GM12878 (cell line): ENCODE data around the gene MARVELD3. TPM values are rescaled to one million over a fixed set of nuclear protein-coding genes. Genes with fewer than 3 reads are reported as not detected.
A peak's percentile ranks its signal among the peaks of the same experiment; 100 is the strongest.

Source experiments
- ATAC-seq: fragments of 200-7000 bp; cut with Tn5 transposase; 3 replicates; pipeline ENCODE4 v1.9.1; 2020; ENCODE audit warnings: mild to moderate bottlenecking, moderate library complexity
- BruUV-seq: library from RNA; stranded (reverse); fragments of 400-500 nt; replicated peaks from 2 replicates; lab custom pipeline; 2021; lab: Mats Ljungman, UMichigan
- CTCF ChIA-PET: fragments of 300-600 bp; sonication (Branson Sonifier 250); formaldehyde crosslinking; extraction: SDS; loops from one replicate; lab custom pipeline; 2021; ENCODE audit warnings: inconsistent platforms; lab: Yijun Ruan, JAX
- POLR2A ChIA-PET: fragments of 350-600 bp; formaldehyde crosslinking; extraction: SDS; loops from one replicate; lab custom pipeline; 2021; ENCODE audit warnings: inconsistent platforms; lab: Charles Lee
- RAD21 ChIA-PET: fragments of 300-600 bp; sonication (Branson Sonifier 250); formaldehyde crosslinking; loops from one replicate; lab custom pipeline; 2023; ENCODE audit warnings: antibody characterized with exemption; ENCODE audit not compliant: unreplicated experiment; lab: Charles Lee
- SMC1A ChIA-PET: fragments of 300-600 bp; sonication (Branson Sonifier 250); formaldehyde crosslinking; loops from one replicate; lab custom pipeline; 2023; ENCODE audit not compliant: unreplicated experiment, uncharacterized antibody; lab: Charles Lee
- DNase-seq: peaks from one replicate; pipeline ENCODE4 v3.0.0-alpha.2; 2011; ENCODE audit warnings: low read depth, low spot score
- FAIRE-seq: peaks from 3 replicates; lab custom pipeline; 2011; peaks lifted over from hg19 to GRCh38; lab: Jason Lieb, UNC
- H2AFZ ChIP-seq: 2 replicates; pipeline ENCODE4 v1.6.0; 2011; ENCODE audit warnings: low read depth, low read length, control low read depth; ENCODE audit not compliant: control insufficient read depth
- H3K27ac ChIP-seq: 2 replicates; pipeline ENCODE4 v1.5.1; 2011; ENCODE audit warnings: control low read depth; ENCODE audit not compliant: control insufficient read depth, insufficient read depth
- H3K27me3 ChIP-seq, 2 experiments: replicated peaks in 1 of 2; 2 replicates each; pipeline versions ENCODE4 v1.6.0 to v1.6.1; 2011; ENCODE audit warnings: low read length in 1 of 2; ENCODE audit not compliant: control insufficient read depth in 2 of 2, insufficient read depth in 2 of 2
- H3K36me3 ChIP-seq, 2 experiments: 2 replicates each; pipeline ENCODE4 v1.5.1; 2011; ENCODE audit warnings: low read length in 1 of 2; ENCODE audit not compliant: control insufficient read depth in 2 of 2, insufficient read depth in 2 of 2
- H3K4me1 ChIP-seq: 2 replicates; pipeline ENCODE4 v1.6.1; 2011; ENCODE audit warnings: mild to moderate bottlenecking, low read length, moderate library complexity, mixed read lengths; ENCODE audit not compliant: control insufficient read depth, insufficient read depth
- H3K4me2 ChIP-seq: 2 replicates; pipeline ENCODE4 v1.6.0; 2011; ENCODE audit warnings: control low read depth; ENCODE audit not compliant: control insufficient read depth, insufficient read depth
- H3K4me3 ChIP-seq: fragments of 200-600 bp; sonication (generic); 2 replicates; pipeline ENCODE4 v1.5.1; 2016
- H3K79me2 ChIP-seq: 2 replicates; pipeline ENCODE4 v1.6.0; 2011; ENCODE audit warnings: low read length; ENCODE audit not compliant: control insufficient read depth, insufficient read depth
- H3K9ac ChIP-seq: 2 replicates; pipeline ENCODE4 v1.8.0; 2011; ENCODE audit warnings: low read length, control low read depth, mixed read lengths; ENCODE audit not compliant: control insufficient read depth, insufficient read depth
- H3K9me3 ChIP-seq: replicated peaks from 3 replicates; pipeline ENCODE4 v1.5.1; 2011; ENCODE audit warnings: mild to moderate bottlenecking, low read length; ENCODE audit not compliant: control insufficient read depth, insufficient read depth
- H4K20me1 ChIP-seq: 2 replicates; pipeline ENCODE4 v1.6.0; 2011; ENCODE audit not compliant: control insufficient read depth, insufficient read depth
- CHD2 ChIP-seq: IDR thresholded peaks from 2 replicates; pipeline ENCODE4 v1.6.1; 2011; ENCODE audit warnings: low read depth, low read length, improper control_type of control experiment, borderline replicate concordance
- FOS ChIP-seq: IDR thresholded peaks from 3 replicates; pipeline ENCODE4 v1.6.1; 2011; ENCODE audit warnings: borderline replicate concordance; ENCODE audit not compliant: insufficient read length; ENCODE audit errors: extremely low read depth
- MYB ChIP-seq: fragments of 150-350 bp; IDR thresholded peaks from 2 replicates; pipeline ENCODE4 v1.6.1; 2014; ENCODE audit warnings: mild to moderate bottlenecking, low read depth, low read length, borderline replicate concordance
- RAD51 ChIP-seq: fragments of 450-650 bp; IDR thresholded peaks from 2 replicates; pipeline ENCODE4 v1.6.1; 2016; ENCODE audit warnings: moderate library complexity, mild to moderate bottlenecking, inconsistent platforms
- SIN3A ChIP-seq: IDR thresholded peaks from 2 replicates; pipeline ENCODE4 v1.6.1; 2012; ENCODE audit warnings: low read depth, low read length, improper control_type of control experiment
- SMC3 ChIP-seq: IDR thresholded peaks from 2 replicates; pipeline ENCODE4 v1.6.1; 2011; ENCODE audit warnings: low read length, improper control_type of control experiment, borderline replicate concordance
- STAT1 ChIP-seq: fragments of 450-650 bp; conservative IDR thresholded peaks from 2 replicates; pipeline ENCODE4 v1.6.1; 2014; ENCODE audit warnings: antibody characterized with exemption, mild to moderate bottlenecking
- ZBTB11 ChIP-seq: fragments of 450-650 bp; formaldehyde crosslinking; IDR thresholded peaks from 2 replicates; pipeline ENCODE4 v1.5.0; 2022; ENCODE audit warnings: mild to moderate bottlenecking, missing genetic modification characterization
- ZNF384 ChIP-seq: IDR thresholded peaks from 2 replicates; pipeline ENCODE4 v1.6.1; 2012; ENCODE audit warnings: low read depth, mild to moderate bottlenecking, low read length, improper control_type of control experiment, borderline replicate concordance
- ZNF687 ChIP-seq: fragments of 450-650 bp; IDR thresholded peaks from 2 replicates; pipeline ENCODE4 v1.6.1; 2017; ENCODE audit warnings: mild to moderate bottlenecking, moderate library complexity
- WGBS: methylation state at CpG from one replicate; pipeline ENCODE4 v1.1.6; 2016; ENCODE audit warnings: low lambda C conversion rate; ENCODE audit not compliant: insufficient replicate concordance, insufficient coverage; ENCODE audit errors: missing lambda C conversion rate; 5-methylcytosine and 5-hydroxymethylcytosine counted together
- in situ Hi-C: fragments of 300-500 bp; cut with MboI; formaldehyde crosslinking; loops from 9 replicates; pipeline ENCODE4 v1.14.3; 2018; ENCODE audit warnings: mixed read lengths
- intact Hi-C: fragments of 100-400 bp; cut with micrococcal nuclease; formaldehyde crosslinking; loops from one replicate; pipeline ENCODE4 v1.14.2; 2022; ENCODE audit not compliant: unreplicated experiment
- polyA plus RNA-seq, 11 experiments: library from polyadenylated mRNA; depleted of rRNA in 4 of 11; unstranded in 6 of 11; stranded (reverse) in 5 of 11; fragments of >200 nt; fragmentation: Nextera tagmentation in 4 of 11; fragmentation: Illumina TruSeq in 1 of 11; extraction: Ambion mirVana in 4 of 11; extraction: Trizol in 1 of 11; gene quantifications; 1 replicate in 1 of 11; 2 replicates in 10 of 11; pipeline versions ENCODE4 v1.2.1 to v1.2.3, GENCODE V29; 2011 to 2016; ENCODE audit warnings: inconsistent platforms in 2 of 11, missing spikeins in 2 of 11, low read depth in 1 of 11
- total RNA-seq, 4 experiments: library from RNA; depleted of rRNA in 3 of 4; stranded (reverse); fragments of >200 nt in 3 of 4; fragmentation: Illumina TruSeq in 1 of 4; extraction: Trizol in 1 of 4; gene quantifications; 2 replicates each; pipeline versions ENCODE4 v1.2.1 to v1.2.3, GENCODE V29; 2013 to 2021
- TF ChIP-seq, protein P1 (sequence below): IDR thresholded peaks from 2 replicates; pipeline ENCODE4 v1.6.1; 2012; ENCODE audit warnings: low read depth, low read length, improper control_type of control experiment

Gene MARVELD3
- total and polyA plus RNA-seq, 10 of the 15 experiments (the other 5 are each of a cell fraction or from before 2014, with no cell fraction given) = 0.03 to 0.18 (median 0.09) TPM; not detected in 4

DNA sequence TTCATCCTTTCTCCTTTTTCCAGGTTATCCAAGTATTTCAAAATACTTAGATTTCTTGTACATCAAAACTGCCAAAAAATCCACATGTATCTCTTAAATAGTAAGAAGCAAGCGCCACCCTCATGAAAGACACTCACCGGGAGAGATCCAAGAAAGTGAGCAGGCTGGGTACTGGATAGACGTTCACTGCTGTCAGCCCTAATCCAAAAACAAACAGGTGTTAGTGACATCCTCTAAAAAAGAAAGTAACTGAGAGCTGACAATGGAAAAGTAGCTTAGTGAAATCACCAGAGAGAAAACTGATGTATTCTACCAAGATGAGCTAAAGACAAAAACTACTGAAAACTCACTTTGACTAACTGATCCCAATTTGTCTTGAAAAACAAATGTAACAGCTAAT, 46.1 kb downstream of the MARVELD3 start (continued):
- no peak for TF ChIP-seq RAD51
- TF ChIP-seq ZNF687 = no peak
- TF ChIP-seq SMC3 = no peak
- no peak for TF ChIP-seq CHD2

GRCh38 chr16:71672803-71673581, 47.0 kb downstream of the MARVELD3 start:
- no peaks in the 10 kb centered on the region for H3K27me3 ChIP-seq
- H3K4me1 ChIP-seq = no peaks in the 10 kb centered on the region
- no peaks in the 10 kb centered on the region; a peak in 1 of 4 replicates for H3K36me3 ChIP-seq
- ATAC-seq = no peak
- no peak overlapping the region for H2AFZ ChIP-seq
- SMC1A ChIA-PET = interaction anchor here (0.8 to 2.0 kb wide), 4 partner anchors 9 to 300 kb away, joined by 3 to 6 read pairs (median 4); no protein-coding TSS in a partner anchor
- CTCF ChIA-PET = interaction anchor here (1.1 to 1.4 kb wide), 2 partner anchors 129 to 289 kb away, joined by 3 read pairs; no protein-coding TSS in a partner anchor
- intact Hi-C loops = no loop called here
- POLR2A ChIA-PET = no interaction called here
- no peak overlapping the region for H3K4me3 ChIP-seq
- H3K27ac ChIP-seq = no peak overlapping the region
- no peak overlapping the region for H3K9ac ChIP-seq
- H4K20me1 ChIP-seq = no peaks in the 10 kb centered on the region
- no peak for DNase-seq
- no TSS peak for BruUV-seq
- no peaks in the 10 kb centered on the region; the same call in 2 of the 3 replicates for H3K9me3 ChIP-seq
- WGBS = 73% methylated on average over 5 of the region's 5 CpGs
- FAIRE-seq = peak; percentile 64
- in situ Hi-C loops = no loop called here
- RAD21 ChIA-PET = no interaction called here
- H3K79me2 ChIP-seq = no peaks in the 10 kb centered on the region
- H3K4me2 ChIP-seq = no peak overlapping the region
- TF ChIP-seq ZBTB11 (CRISPR knock-in tag) (no peak), FOS (no peak), SIN3A (no peak), MYB (no peak), ZNF384 (no peak), STAT1 (no peak)
- TF ChIP-seq, protein P1, sequence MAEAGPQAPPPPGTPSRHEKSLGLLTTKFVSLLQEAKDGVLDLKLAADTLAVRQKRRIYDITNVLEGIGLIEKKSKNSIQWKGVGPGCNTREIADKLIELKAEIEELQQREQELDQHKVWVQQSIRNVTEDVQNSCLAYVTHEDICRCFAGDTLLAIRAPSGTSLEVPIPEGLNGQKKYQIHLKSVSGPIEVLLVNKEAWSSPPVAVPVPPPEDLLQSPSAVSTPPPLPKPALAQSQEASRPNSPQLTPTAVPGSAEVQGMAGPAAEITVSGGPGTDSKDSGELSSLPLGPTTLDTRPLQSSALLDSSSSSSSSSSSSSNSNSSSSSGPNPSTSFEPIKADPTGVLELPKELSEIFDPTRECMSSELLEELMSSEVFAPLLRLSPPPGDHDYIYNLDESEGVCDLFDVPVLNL = no peak
